SK-N-MC (cell line): ENCODE results near the gene IMPA2.
A peak's percentile ranks its signal among the peaks of the same experiment; 100 is the strongest.

ENCODE experiments used
- DNase-seq: peaks from one replicate; pipeline ENCODE4 v3.0.0-alpha.2; 2011; ENCODE audit warnings: low read depth, low spot score
- H3K27ac ChIP-seq: fragments of 200-600 bp; sonication (generic); 2 replicates; pipeline ENCODE4 v1.5.1; 2016; ENCODE audit warnings: mixed run types
- H3K36me3 ChIP-seq: fragments of 200-600 bp; sonication (generic); 2 replicates; pipeline ENCODE4 v1.6.1; 2017; ENCODE audit warnings: antibody characterized with exemption, low read length, mixed read lengths; ENCODE audit not compliant: insufficient read depth
- H3K4me3 ChIP-seq: fragments of 200-600 bp; sonication (generic); 2 replicates; pipeline ENCODE4 v1.5.1; 2016
- H3K9ac ChIP-seq: fragments of 200-600 bp; sonication (generic); 2 replicates; pipeline ENCODE4 v1.8.0; 2017; ENCODE audit warnings: mixed run types, mixed read lengths; ENCODE audit not compliant: insufficient read length
- H3K9me3 ChIP-seq: fragments of 200-600 bp; sonication (generic); 2 replicates; pipeline ENCODE4 v1.6.1; 2017; ENCODE audit warnings: low read depth, mild to moderate bottlenecking, antibody characterized with exemption, low read length, moderate library complexity, mixed read lengths
- EZH2 ChIP-seq: fragments of 200-600 bp; sonication (generic); IDR thresholded peaks from one replicate; pipeline ENCODE4 v1.6.1; 2017; ENCODE audit warnings: antibody characterized with exemption
- FOXP2 ChIP-seq: optimal IDR thresholded peaks from 2 replicates; pipeline ENCODE3; 2011; ENCODE audit warnings: mild to moderate bottlenecking, moderate library complexity; ENCODE audit not compliant: insufficient read depth; ENCODE audit errors: extremely low read length, control extremely low read depth
- POLR2AphosphoS5 ChIP-seq: IDR thresholded peaks from 2 replicates; pipeline ENCODE4 v1.6.1; 2012; ENCODE audit warnings: mild to moderate bottlenecking, low read depth, low read length, borderline replicate concordance

Gene IMPA2

GRCh38 chr18:11991021-11991795 is 9.9 kb downstream of the IMPA2 start:
- TF ChIP-seq POLR2AphosphoS5 (no peak), FOXP2 (no peak), EZH2 (no peak)
- Histone ChIP-seq H3K9ac (no peak overlapping the region), H3K4me3 (no peak overlapping the region), H3K36me3 (no peaks in the 10 kb centered on the region), H3K27ac (no peak overlapping the region), H3K9me3 (no peaks in the 10 kb centered on the region)
- no peak for DNase-seq

GRCh38 chr18:11992096-11992790 is 10.9 kb downstream of the IMPA2 start:
- no peaks in the 10 kb centered on the region for H3K9me3 ChIP-seq
- no peak for DNase-seq
- no peak overlapping the region for H3K9ac ChIP-seq
- no peak for TF ChIP-seq FOXP2
- no peak for TF ChIP-seq EZH2
- no peak for TF ChIP-seq POLR2AphosphoS5
- H3K27ac ChIP-seq, result no peak overlapping the region
- H3K4me3 ChIP-seq, result no peak overlapping the region
- H3K36me3 ChIP-seq, result no peaks in the 10 kb centered on the region

- no peaks in the 10 kb centered on the region for H3K36me3 ChIP-seq
- no peak overlapping the region for H3K9ac ChIP-seq
- TF ChIP-seq FOXP2, result no peak
- TF ChIP-seq EZH2, result no peak
- TF ChIP-seq POLR2AphosphoS5, result no peak
- H3K9me3 ChIP-seq, result no peaks in the 10 kb centered on the region
- DNase-seq, result no peak
- no peak overlapping the region for H3K4me3 ChIP-seq
- no peak overlapping the region for H3K27ac ChIP-seq
These were observed 12.1 kb downstream of the IMPA2 start for GRCh38 chr18:11993264-11993916.

GRCh38 chr18:11994336-11994702 is 13.0 kb downstream of the IMPA2 start:
- TF ChIP-seq POLR2AphosphoS5 (no peak), FOXP2 (no peak), EZH2 (no peak)

GRCh38 chr18:11994703-11995444 is 13.6 kb downstream of the IMPA2 start:
- Histone ChIP-seq H3K27ac (no peak overlapping the region), H3K4me3 (no peak overlapping the region), H3K36me3 (no peaks in the 10 kb centered on the region), H3K9me3 (no peaks in the 10 kb centered on the region), H3K9ac (peak overlapping the region; percentile 22)
- TF ChIP-seq POLR2AphosphoS5 (no peak; the same call in 1 of the 2 replicates), FOXP2 (no peak), EZH2 (no peak)
- no peak for DNase-seq

More at GRCh38 chr18:11994336-11994702, 13.0 kb downstream of the IMPA2 start:
- no peak overlapping the region for H3K4me3 ChIP-seq
- H3K9me3 ChIP-seq, result no peaks in the 10 kb centered on the region
- H3K9ac ChIP-seq, result peak overlapping the region; percentile 22
- DNase-seq, result no peak
- H3K27ac ChIP-seq, result no peak overlapping the region
- H3K36me3 ChIP-seq, result no peaks in the 10 kb centered on the region

GRCh38 chr18:11995445-11996189 is 14.3 kb downstream of the IMPA2 start:
- H3K27ac ChIP-seq, result no peak overlapping the region
- H3K9ac ChIP-seq, result no peak overlapping the region
- no peak overlapping the region for H3K4me3 ChIP-seq
- DNase-seq, result no peak
- TF ChIP-seq EZH2 (no peak), POLR2AphosphoS5 (no peak), FOXP2 (no peak)
- H3K36me3 ChIP-seq, result no peaks in the 10 kb centered on the region
- H3K9me3 ChIP-seq, result no peaks in the 10 kb centered on the region

GRCh38 chr18:11996190-11996754 is 15.0 kb downstream of the IMPA2 start:
- Histone ChIP-seq H3K4me3 (no peak overlapping the region), H3K27ac (no peak overlapping the region), H3K9ac (no peak overlapping the region), H3K9me3 (no peaks in the 10 kb centered on the region), H3K36me3 (no peaks in the 10 kb centered on the region; the same call in 1 of the 2 replicates)
- TF ChIP-seq EZH2 (no peak), POLR2AphosphoS5 (no peak), FOXP2 (no peak)
- DNase-seq, result no peak
